NCI-H1694 (cell line): ENCODE results near the gene LIPE.

ENCODE experiments used
- DNase-seq: peaks from one replicate; lab custom pipeline; 2025; lab: John Stamatoyannopoulos, UW

LIPE gene

DNA sequence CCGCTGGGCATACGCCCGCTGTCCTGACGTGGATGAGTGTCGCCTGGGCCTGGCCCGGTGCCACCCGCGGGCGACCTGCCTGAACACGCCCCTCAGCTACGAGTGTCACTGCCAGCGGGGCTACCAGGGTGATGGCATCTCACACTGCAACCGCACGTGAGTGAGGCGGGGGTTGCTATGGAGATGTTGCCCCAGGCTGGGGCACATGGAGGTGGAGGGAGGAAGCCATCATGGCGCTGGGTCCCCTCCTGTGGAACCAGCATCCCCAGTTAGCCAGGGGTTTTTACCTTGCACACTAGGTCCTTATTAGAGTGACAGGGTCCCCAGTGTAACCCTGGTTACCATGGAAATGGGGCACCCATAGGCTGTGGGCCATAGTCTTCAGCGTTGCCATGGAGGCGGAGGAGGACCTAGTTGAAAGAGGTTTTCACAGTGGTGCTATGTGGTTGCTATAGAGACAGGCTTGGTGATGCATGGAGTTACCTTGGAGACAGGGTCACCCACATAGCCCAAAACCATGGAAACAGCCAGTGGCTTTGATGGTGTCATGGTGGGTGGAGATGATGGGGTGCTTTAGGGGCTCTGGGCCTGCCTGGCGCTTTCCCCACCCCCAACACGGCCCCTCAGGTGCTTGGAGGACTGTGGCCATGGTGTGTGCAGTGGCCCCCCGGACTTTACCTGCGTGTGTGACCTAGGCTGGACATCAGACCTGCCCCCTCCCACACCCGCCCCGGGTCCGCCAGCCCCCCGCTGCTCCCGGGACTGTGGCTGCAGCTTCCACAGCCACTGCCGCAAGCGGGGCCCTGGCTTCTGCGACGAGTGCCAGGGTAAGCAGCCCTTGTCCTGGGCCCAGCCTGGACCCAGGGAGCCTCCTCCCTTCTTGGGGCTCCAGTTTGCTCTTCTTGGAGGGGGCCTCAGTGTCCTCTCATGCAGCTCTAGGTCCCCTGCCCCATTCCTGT is 74.6 kb downstream of the LIPE start:
- peak; percentile 66 for DNase-seq
